HG03558 (cell line): Measurements from ENCODE around the gene TMEM273.

Source experiments
- ATAC-seq: cut with Tn5 transposase; IDR thresholded peaks from one replicate; pipeline ENCODE4 v1.9.1; 2021; ENCODE audit warnings: moderate number of reproducible peaks; ENCODE audit not compliant: unreplicated experiment; ENCODE audit errors: extremely low read depth

The TMEM273 gene

DNA sequence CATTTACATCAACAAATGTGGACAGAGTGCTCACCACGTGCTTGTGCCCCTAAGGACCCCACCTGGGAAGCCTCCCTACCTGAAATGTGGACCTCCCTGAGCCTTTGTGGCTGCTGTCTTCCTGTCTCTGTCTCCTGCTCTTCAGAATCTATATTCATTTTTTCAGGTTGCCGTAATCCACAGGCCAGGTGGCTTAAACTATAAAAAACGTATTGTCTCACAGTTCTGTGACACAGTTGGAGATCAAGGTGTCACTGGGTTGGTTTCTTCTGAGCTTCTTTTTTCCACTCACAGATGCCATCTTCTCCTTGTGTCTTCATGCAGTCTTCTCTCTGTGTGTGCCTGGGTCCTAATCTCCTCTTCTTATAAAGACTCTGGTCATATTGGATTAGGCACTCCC lies 67.3 kb downstream of the TMEM273 start:
- ATAC-seq: no peak

DNA sequence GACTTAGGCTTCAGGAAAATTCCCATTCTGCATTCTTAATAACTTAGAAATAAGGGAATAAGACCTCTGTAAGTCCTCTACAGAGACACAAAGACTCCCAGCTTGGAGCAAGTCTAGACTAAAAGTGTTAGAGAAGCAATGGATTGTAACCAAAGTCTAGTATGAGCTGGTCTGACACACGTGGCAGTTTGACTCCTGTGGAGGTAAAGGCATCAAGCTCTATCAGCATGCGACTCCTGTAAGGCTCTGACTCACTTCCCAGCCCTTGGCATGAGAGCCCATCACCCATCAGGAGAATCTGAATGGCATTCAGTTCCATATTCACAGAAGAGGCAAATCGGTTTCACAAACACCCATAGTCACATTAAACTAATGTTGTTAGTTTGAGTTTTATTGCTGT lies 68.4 kb downstream of the TMEM273 start:
- no peak for ATAC-seq

- ATAC-seq: no peak
Measured at GRCh38 chr10:49118430-49119074, 69.6 kb downstream of the TMEM273 start.

- no peak for ATAC-seq
Measured at GRCh38 chr10:49117376-49118070, 70.7 kb downstream of the TMEM273 start.

DNA sequence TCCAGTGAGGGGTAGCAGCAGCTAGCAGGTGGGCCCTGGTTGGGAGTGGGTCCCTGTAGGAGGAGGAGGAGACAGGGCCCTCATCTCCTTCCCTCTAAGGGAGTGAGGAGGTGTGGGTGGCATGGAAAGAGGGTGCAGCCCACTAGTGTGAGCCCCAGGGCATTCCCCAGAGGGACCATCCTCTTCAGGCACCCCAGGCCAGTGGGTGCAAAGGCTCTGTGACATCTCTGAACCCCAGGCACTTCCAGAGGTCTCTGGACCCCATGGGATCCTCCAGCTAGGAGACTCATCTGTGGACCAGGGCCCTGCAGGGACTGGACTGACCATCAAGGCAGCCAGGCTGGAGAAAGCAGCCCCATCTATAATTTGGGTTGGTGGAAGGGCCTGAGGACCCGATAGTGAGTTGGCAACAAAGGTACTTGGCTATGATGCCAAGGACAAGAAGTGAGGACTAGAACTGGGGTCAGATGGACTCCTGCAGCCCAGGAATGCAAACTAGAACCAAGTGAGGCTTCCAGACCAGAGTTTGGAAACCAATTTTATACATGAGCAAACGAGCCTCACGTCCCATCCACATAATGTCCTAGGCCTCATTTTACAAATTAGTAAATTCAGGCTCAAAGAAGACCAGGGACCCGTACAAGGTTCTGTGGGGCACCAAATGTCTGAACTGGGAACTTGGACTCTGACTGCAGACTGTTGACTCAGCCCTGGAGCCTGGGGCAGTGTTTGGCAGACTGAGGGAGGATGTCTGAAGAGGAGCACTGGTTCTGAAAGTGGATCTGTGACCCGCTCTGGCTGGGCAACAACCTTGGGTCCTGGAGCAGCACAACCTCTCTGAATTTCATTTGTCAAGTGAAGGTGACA lies 71.4 kb downstream of the TMEM273 start:
- no peak for ATAC-seq

- no peak for ATAC-seq
Measured at GRCh38 chr10:49115796-49116508, 72.2 kb downstream of the TMEM273 start.

DNA sequence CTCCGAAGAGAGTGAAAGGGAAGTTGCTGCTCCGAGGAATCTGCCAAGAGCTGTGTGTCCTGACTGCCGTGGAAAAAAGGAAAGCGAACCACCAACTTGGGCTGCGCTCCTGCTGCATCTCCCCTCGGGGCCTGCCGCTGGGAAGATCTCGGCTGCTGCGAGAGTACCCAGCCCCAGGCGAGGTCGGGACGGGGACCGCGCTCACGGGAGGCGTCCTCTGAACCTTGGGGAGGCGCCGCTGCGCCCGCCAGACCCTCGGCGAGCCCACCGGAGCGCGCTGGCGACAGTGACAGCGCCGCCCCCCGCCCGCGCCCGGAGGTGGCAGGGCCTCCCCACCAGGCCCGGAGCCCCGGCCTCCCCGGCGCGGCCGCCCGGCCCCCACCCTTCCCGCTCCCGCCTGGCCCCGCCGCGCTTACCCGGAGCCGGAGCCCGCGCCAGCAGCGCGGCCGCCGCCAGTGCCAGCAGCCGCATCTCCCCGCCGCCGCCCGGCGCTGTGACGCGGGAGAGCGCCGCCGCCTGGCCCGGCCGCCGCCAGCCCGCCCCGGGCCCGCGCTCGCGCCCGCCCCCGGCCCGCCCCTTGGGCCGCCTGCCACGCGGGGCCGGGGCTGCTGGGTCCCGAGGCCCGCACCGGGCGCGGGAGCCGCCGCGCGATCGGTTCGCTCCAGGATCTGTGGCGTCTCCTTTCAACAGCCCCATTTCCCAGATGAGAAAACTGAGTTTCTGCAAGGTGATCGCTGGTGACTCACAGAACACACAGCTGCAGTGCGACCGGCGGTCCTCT lies 73.0 kb downstream of the TMEM273 start, which contains the start of gene VSTM4:
VSTM4 (minus strand) TSS at position 508 of the 781 bp plus-strand sequence; CDS start at position 471, 37 bp downstream.
- ATAC-seq: no peak

DNA sequence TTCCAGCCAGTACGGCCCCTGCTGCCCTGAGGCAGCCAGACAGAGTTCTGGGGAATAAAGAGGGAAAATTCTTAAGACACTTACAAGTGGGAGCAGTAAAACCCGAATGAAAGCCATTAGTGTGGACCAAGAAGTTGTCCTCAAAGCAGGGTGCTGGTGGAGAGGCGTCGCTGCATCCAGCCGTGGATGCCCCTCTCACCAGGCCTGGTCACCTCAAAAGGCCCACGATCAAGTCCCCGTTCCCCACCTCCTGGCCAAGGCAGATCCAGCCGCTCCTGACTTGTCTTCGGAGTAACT lies 73.5 kb downstream of the TMEM273 start:
- ATAC-seq: no peak

DNA sequence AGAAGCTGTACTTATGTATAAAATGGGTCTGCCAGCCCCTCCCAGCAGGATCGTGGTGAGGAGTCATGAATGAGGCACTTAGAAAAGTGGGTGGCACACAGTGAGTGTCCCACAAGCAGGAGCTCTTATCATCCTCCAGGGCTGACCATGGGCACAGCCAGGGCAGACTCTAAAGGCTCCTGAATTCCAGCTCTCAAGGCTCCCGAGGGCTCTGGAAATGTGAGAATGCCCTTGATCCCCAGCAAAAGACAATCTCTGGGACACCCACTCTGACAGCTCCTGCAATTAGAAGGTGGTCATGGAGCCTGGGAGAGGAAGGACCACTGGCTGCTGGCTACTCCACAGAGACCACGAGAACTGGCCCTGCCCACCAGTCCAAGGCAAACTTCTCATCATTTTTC lies 74.5 kb downstream of the TMEM273 start:
- ATAC-seq: no peak

- ATAC-seq: no peak
Measured at GRCh38 chr10:49112851-49113250, 75.3 kb downstream of the TMEM273 start.

DNA sequence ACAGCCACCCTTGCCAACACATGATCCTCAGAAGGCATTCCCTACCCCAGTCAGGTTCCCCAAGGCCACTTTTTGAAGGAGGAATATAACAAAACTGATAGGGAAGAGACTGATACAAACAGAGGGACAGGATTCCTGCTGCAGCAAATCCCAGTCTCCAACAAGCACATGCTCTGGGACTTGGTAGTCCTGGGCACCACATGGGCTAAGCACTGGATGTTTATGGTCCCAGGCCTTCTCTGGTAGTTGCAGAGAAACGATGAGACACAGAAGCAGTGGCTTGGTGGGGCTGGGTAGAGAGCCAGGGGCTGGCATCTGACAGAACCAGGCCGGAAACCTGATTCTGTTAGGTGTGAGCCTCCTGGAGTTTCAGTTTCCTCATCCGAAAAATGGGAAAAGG lies 76.1 kb downstream of the TMEM273 start:
- no peak for ATAC-seq

GRCh38 chr10:49111320-49111698 lies 76.9 kb downstream of the TMEM273 start:
- ATAC-seq: no peak

- ATAC-seq: no peak
Measured at GRCh38 chr10:49110684-49111319, 77.4 kb downstream of the TMEM273 start.

- ATAC-seq: no peak
Measured at GRCh38 chr10:49109669-49110340, 78.4 kb downstream of the TMEM273 start.

- ATAC-seq: no peak
Measured at GRCh38 chr10:49108656-49109055, 79.5 kb downstream of the TMEM273 start.

GRCh38 chr10:49107887-49108267 lies 80.3 kb downstream of the TMEM273 start:
- ATAC-seq: no peak

DNA sequence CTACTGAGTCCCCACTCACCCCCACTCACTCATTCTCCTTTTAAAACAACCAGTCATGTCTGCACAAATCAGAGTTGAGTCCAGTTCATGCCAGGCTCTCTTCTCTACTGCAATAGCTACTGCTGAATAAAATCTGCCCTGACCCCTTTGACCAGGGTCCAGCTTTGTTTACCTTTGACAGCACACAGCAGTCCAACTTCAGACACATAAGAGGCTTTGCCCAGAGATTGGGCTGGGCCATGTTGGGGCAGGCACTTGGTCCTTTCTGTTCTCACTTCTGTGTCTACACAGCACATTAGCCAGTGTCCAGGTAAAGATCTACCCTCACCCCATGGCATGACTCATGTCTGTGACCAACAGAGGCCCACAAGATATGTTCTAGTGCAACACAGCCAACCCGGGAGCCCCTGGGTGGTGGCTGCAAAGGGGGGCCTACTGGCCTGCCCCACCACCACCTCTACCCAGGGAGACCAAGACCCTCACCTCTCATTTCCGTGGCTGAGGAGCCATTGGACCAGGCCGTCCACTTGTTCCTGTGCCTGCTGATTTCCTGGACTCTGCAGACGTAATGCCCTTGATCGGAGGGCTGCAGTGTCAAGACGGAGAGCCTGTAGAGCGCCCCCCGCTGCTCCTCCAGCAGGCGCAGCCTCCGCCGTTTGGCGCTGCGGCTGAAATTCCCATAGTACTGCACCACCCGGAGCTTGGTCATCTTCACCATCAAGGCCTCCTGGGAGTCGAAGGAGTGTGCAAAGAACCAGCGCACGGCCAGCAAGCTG lies 80.9 kb downstream of the TMEM273 start:
- no peak for ATAC-seq

- ATAC-seq: no peak
Measured at GRCh38 chr10:49106451-49106850, 81.7 kb downstream of the TMEM273 start.
